Omental fat pad (tissue), 4 donors: ENCODE results near the gene INPP4A. TPM values are rescaled to one million over a fixed set of nuclear protein-coding genes. Genes with fewer than 3 reads are reported as not detected.

Source experiments
- ATAC-seq: fragments of 150-250 bp; one replicate; pipeline ENCODE4 v1.9.1; 2016; ENCODE audit warnings: mild to moderate bottlenecking, moderate library complexity; ENCODE audit not compliant: low FRiP score
- DNase-seq: peaks from one replicate; pipeline ENCODE4 v3.0.0-alpha.2; 2019; ENCODE audit warnings: low spot score
- CTCF ChIP-seq, 3 donors: fragments of 450-650 bp; IDR thresholded peaks; one replicate each; pipeline ENCODE4 v1.5.1; 2016 to 2017; ENCODE audit warnings: antibody characterized with exemption in 3 of 3, mild to moderate bottlenecking in 3 of 3, moderate library complexity in 2 of 3
- total RNA-seq, 4 donors: library from RNA; depleted of rRNA; stranded (reverse); fragments of >200 nt; gene quantifications; one replicate each; pipeline ENCODE4 v1.1.0, GENCODE V29; 2016

INPP4A gene
- total RNA-seq, 4 donors from 2014 or later = 19.6 to 32.2 (median 28.0) TPM

- no peak for TF ChIP-seq CTCF (IDR thresholded peaks at IDR 0.05)
- DNase-seq = no peak
- ATAC-seq = no peak
Observed at GRCh38 chr2:98565941-98566340, 121.3 kb downstream of the INPP4A start.

DNA sequence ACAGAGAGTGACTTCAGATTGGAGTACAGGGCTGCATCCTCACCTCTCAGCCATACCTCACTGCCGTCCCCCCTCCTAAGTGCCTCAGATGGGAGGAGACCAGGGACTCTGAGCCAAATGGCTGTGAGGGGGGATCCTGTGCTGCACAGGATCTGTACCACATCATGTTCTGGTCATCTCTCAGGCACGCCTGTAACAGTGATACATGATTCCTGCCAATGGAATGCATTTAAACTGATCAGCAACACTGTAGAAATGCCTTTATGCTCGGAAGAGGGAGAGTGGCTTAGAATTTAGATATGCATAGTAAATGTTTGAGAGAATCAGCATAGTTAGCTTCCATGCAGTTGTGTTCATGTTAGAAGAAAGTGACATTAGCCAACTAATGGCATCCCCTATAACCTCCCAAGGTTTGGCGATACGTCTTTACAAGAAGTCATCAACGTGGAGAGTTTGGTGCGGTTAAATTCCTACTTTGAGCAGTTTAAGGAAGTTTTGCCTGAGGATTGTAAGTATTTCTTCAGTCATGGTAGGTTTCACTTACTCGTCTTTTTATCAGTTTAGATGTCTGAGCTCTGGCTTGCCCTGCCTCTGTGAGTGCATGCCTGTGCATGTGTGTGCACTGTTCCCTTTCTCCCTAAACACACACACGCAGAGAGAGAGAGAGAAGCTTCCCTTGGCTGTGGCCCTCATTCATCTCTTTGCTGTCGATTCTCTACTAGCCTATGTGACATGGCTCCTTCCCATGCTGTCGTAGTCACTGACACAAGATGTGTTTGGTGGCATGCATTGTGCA, 123.7 kb downstream of the INPP4A start:
- DNase-seq (no peak), ATAC-seq (no peak)
- TF ChIP-seq CTCF (IDR thresholded peaks at IDR 0.05) = no peak

DNA sequence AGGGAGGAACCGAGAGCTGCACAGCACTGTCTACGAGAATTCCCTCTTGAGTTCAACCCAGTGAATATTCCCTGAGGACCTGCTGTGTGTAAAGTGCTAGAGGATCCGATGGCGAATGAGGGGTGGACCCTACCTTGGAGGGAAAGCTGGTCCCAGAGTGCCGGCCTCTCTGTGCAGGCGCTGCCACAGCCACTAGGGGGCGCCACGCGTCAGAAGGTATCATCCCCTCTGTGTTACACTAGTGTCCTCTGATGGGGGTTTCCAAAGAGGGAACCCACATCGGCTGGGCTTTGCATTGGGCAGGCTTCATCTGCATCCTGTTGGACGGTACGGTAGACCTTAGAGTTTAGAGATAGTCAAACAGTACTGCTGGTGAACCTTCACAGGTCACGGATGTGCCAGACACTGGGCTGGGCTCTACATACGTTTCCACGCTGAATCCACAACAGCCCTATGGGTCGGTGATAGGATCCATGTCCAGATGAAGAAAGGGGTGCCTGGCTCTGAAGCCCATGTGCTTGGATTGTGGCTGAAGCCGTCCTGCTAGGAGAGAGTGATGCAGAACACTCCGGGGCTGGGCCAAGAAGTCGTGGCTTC, 124.6 kb downstream of the INPP4A start:
- ATAC-seq (no peak), DNase-seq (peak; percentile 38)
- no peak for TF ChIP-seq CTCF (IDR thresholded peaks at IDR 0.05)

- TF ChIP-seq CTCF (IDR thresholded peaks at IDR 0.05) = no peak
- ATAC-seq = no peak
- DNase-seq = no peak
Observed at GRCh38 chr2:98569915-98570314, 125.3 kb downstream of the INPP4A start.

DNA sequence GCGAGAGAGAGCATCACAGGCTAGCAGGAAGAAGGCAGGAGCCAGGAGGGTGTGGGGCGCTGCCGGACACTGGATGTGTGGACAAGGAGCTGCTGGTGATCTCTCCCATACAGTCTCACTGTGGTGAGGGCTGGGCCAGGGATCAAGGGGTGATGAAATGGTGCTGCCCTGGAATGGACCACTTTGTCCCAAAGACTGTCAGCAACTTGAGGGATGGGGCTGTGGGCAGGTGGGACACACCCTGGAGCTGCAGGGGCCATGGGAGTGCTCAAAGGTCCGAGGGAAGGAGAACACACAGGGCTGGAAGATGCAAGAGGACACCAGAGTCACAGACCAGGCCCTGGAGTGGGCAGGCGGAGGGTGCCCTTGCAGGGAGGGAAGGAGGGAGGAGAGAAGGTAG, 125.7 kb downstream of the INPP4A start:
- no peak for TF ChIP-seq CTCF (IDR thresholded peaks at IDR 0.05)
- DNase-seq = no peak
- no peak for ATAC-seq

DNA sequence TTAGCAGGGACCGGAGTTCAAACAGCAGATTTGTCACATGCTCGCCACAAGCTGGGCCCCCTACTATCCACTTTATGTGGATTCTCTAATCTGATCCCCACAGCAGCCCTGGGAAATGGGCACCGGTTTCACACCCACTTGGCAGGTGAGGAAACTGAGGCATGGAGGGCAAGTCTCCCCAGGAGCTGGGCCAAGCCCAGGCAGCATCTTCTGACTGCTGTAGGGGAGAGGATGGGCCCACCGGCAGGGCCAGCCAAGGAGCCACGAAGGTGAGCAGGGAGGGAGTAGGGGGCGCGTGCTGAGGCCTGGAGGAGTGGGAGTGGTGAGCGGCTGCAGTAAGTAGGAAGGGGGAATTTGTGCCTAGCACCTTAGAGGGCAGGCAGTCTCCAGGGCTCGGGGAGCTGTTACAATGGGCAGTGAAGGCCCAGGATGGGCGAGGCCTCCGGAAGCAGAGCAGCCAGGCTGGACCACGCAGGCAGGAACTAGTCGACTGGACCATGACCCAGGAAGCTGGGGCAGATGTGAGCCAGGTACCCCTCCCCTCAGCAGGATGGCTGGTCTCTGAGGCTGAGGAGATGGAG, 126.6 kb downstream of the INPP4A start:
- no peak for ATAC-seq

More for the DNA sequence above, 126.6 kb downstream of the INPP4A start:
- no peak for TF ChIP-seq CTCF (IDR thresholded peaks at IDR 0.05)
- DNase-seq = no peak
